ENCODE measurements around the gene CELA3A. TPM values are rescaled to one million over a fixed set of nuclear protein-coding genes. Genes with fewer than 3 reads are reported as not detected.
"Not testable (repeated sequence)": the region's sequence is repeated elsewhere in the genome, so short reads cannot be mapped to it uniquely, and the experiment has no call there.

The CELA3A gene
- total and polyA plus RNA-seq, 2 of the 13 experiments (the other 11 are each of a cell fraction or from before 2014, with no cell fraction given): 0.09 TPM; not detected in 1

DNA sequence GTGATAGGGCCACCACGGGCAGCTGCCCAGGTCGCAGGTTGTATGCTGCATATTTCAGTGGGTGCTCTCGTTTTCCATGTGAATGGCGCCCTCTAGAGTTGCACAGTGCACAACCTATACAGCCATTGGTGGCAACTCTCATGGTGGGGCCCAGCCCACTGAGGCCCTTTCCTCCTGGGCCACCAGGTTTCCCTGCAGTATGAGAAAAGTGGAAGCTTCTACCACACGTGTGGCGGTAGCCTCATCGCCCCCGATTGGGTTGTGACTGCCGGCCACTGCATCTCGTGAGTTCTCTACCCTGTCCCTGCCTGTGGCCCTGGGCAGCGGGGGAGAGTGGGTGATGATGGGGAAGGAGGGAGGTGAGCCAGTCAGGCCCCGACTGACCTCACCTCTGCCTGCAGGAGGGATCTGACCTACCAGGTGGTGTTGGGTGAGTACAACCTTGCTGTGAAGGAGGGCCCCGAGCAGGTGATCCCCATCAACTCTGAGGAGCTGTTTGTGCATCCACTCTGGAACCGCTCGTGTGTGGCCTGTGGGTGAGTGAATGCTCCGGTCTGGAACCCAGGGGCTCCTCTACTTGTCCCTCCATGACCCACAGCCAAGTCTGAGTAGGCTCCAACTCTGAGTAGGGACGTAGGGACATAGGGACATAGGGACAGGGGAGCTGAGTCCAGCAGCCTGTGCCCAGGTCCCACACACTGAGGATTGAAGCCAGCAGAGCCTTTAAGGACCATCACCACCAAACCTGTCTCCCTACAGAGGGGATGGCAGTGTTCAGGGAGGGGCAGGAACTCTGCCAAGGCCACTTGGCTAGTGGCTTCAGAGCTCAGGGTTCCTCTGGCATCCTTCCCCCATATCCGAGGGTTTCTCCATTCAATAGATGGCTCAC lies 4.0 kb downstream of the CELA3A start (continued):
- TF ChIP-seq SMC3 (IDR thresholded peaks at IDR 0.05; ENCODE audit: low read length): peak; percentile 32; the same call in 1 of the 2 replicates

DNA sequence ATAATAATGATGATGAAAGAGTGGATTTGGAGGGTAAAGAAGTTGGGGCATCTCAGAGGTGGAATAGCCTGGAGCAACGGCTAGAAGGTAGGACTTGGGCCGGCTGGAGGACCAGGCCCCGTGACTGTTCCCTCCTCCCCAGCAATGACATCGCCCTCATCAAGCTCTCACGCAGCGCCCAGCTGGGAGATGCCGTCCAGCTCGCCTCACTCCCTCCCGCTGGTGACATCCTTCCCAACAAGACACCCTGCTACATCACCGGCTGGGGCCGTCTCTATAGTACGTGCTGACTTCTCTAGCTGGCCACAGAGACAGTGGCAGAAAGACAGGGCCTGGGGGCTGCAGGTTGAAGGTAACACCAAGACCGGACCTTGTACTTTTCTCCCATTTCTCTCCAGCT lies 5.3 kb downstream of the CELA3A start:
- H3K36me3 ChIP-seq (replicated peaks in 1 of 2; ENCODE audit: control insufficient read depth in 1 of 2, insufficient read depth in 2 of 2, low read length in 2 of 2); intact Hi-C loops (cut with micrococcal nuclease; ENCODE audit: unreplicated experiment); DNase-seq (ENCODE audit: low spot score); CTCF ChIA-PET (ENCODE audit: low intra/inter-chr PET ratio, low total read pairs); H3K27ac ChIP-seq (ENCODE audit: extremely low read length, insufficient read depth, low read length); H4K20me1 ChIP-seq (ENCODE audit: insufficient read depth, low read length); in situ Hi-C loops (cut with HindIII; ENCODE audit: extremely low pct_ligation_motif_present, low pct_unique_long_range_greater_than_20kb); H2AFZ ChIP-seq (ENCODE audit: low read length); H3K79me2 ChIP-seq (ENCODE audit: insufficient read depth, low read length); BruUV-seq (replicated peaks); H3K9me3 ChIP-seq (ENCODE audit: low read length); POLR2A ChIA-PET; H3K27me3 ChIP-seq (ENCODE audit: control insufficient read depth in 1 of 2, insufficient read depth in 2 of 2, low read length in 2 of 2); FAIRE-seq; ATAC-seq; H3K9ac ChIP-seq (ENCODE audit: insufficient read depth, low read depth, low read length); H3K4me3 ChIP-seq (replicated peaks in 1 of 3; ENCODE audit: insufficient read depth in 1 of 3, low read depth in 2 of 3, low read length in 3 of 3): not testable (repeated sequence)
- Histone ChIP-seq H3K4me2 (ENCODE audit: low read depth, low read length) (peak overlapping the region; percentile 7; the same call in 1 of the 2 replicates), H3K4me1 (ENCODE audit: insufficient read depth, low read length) (peaks cover 24% of the 10 kb centered on the region)
- WGBS (ENCODE audit: low lambda C conversion rate): 51% methylated on average over 10 of the region's 13 CpGs

DNA sequence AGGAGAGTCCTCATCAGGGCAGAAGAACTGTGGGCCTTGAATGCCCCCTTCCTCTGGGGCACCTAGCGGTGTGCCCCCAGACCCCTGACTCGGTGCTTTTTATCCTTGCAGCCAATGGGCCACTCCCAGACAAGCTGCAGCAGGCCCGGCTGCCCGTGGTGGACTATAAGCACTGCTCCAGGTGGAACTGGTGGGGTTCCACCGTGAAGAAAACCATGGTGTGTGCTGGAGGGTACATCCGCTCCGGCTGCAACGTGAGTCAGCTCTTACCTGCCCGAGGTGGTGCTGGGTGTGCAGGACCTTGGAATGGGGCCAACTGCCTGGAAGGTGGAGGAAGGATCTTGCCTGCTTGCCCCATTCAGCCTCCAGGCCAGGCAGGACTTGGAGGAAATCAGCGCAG lies 5.8 kb downstream of the CELA3A start:
- FAIRE-seq; in situ Hi-C loops (cut with HindIII; ENCODE audit: extremely low pct_ligation_motif_present, low pct_unique_long_range_greater_than_20kb); BruUV-seq (replicated peaks); H3K4me2 ChIP-seq (ENCODE audit: low read depth, low read length); H2AFZ ChIP-seq (ENCODE audit: low read length); POLR2A ChIA-PET; H3K4me3 ChIP-seq (replicated peaks in 1 of 3; ENCODE audit: insufficient read depth in 1 of 3, low read depth in 2 of 3, low read length in 3 of 3); H3K27me3 ChIP-seq (ENCODE audit: control insufficient read depth in 1 of 2, insufficient read depth in 2 of 2, low read length in 2 of 2); CTCF ChIA-PET (ENCODE audit: low intra/inter-chr PET ratio, low total read pairs); H3K9me3 ChIP-seq (ENCODE audit: low read length); ATAC-seq; H3K79me2 ChIP-seq (ENCODE audit: insufficient read depth, low read length); H3K36me3 ChIP-seq (replicated peaks in 1 of 2; ENCODE audit: control insufficient read depth in 1 of 2, insufficient read depth in 2 of 2, low read length in 2 of 2); H3K9ac ChIP-seq (ENCODE audit: insufficient read depth, low read depth, low read length); intact Hi-C loops (cut with micrococcal nuclease; ENCODE audit: unreplicated experiment); H3K27ac ChIP-seq (ENCODE audit: extremely low read length, insufficient read depth, low read length); DNase-seq (ENCODE audit: low spot score); H4K20me1 ChIP-seq (ENCODE audit: insufficient read depth, low read length): not testable (repeated sequence)
- H3K4me1 ChIP-seq (ENCODE audit: insufficient read depth, low read length): peaks cover 19% of the 10 kb centered on the region
- 37% methylated on average over 6 of the region's 10 CpGs for WGBS (ENCODE audit: low lambda C conversion rate)

DNA sequence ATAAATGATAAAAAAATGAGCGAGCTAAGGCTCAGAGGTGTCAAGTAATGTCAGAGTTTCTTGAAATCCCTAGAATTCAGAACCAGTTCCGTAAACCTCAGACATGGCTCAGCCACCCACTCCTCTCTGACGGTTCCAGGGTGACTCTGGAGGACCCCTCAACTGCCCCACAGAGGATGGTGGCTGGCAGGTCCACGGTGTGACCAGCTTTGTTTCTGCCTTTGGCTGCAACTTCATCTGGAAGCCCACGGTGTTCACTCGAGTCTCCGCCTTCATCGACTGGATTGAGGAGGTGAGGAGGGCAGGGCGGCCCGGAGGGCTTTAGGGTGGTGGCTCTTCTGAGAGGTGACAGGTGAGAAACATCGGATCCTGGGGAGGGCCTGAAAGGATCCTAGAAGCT lies 8.1 kb downstream of the CELA3A start:
- H3K27ac ChIP-seq (ENCODE audit: extremely low read length, insufficient read depth, low read length); H3K27me3 ChIP-seq (ENCODE audit: control insufficient read depth in 1 of 2, insufficient read depth in 2 of 2, low read length in 2 of 2); in situ Hi-C loops (cut with HindIII; ENCODE audit: extremely low pct_ligation_motif_present, low pct_unique_long_range_greater_than_20kb); POLR2A ChIA-PET; FAIRE-seq; H3K9ac ChIP-seq (ENCODE audit: insufficient read depth, low read depth, low read length); CTCF ChIA-PET (ENCODE audit: low intra/inter-chr PET ratio, low total read pairs); H3K36me3 ChIP-seq (replicated peaks in 1 of 2; ENCODE audit: control insufficient read depth in 1 of 2, insufficient read depth in 2 of 2, low read length in 2 of 2); H3K79me2 ChIP-seq (ENCODE audit: insufficient read depth, low read length); intact Hi-C loops (cut with micrococcal nuclease; ENCODE audit: unreplicated experiment); H4K20me1 ChIP-seq (ENCODE audit: insufficient read depth, low read length); ATAC-seq; H3K9me3 ChIP-seq (ENCODE audit: low read length); H3K4me3 ChIP-seq (replicated peaks in 1 of 3; ENCODE audit: insufficient read depth in 1 of 3, low read depth in 2 of 3, low read length in 3 of 3); BruUV-seq (replicated peaks); H3K4me2 ChIP-seq (ENCODE audit: low read depth, low read length); DNase-seq (ENCODE audit: low spot score); H2AFZ ChIP-seq (ENCODE audit: low read length): not testable (repeated sequence)
- 63% methylated on average over 3 of the region's 11 CpGs for WGBS (ENCODE audit: low lambda C conversion rate)
- H3K4me1 ChIP-seq (ENCODE audit: insufficient read depth, low read length): peaks cover 13% of the 10 kb centered on the region

DNA sequence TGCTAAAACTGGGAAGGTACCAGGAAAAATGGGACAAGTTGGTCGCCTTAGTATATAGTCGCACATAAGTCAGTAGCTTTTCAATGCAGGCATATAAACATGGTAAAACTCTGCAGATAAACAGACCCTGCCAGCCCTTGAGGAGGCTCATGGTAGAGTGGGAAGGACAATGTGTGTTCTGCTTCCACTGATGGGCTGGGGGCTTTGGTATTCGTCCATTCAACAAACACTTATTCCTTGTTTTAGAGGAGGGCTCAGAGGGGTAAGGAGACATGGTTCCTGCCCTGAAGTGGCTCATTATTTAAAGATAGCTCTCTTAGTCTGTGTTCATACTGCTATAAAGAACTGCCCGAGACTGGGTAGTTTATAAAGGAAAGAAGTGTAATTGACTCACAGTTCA lies 11.3 kb downstream of the CELA3A start:
- FAIRE-seq; intact Hi-C loops (cut with micrococcal nuclease; ENCODE audit: unreplicated experiment); ATAC-seq; in situ Hi-C loops (cut with HindIII; ENCODE audit: extremely low pct_ligation_motif_present, low pct_unique_long_range_greater_than_20kb); H3K9me3 ChIP-seq (ENCODE audit: low read length); H3K79me2 ChIP-seq (ENCODE audit: insufficient read depth, low read length); H3K4me1 ChIP-seq (ENCODE audit: insufficient read depth, low read length); H3K9ac ChIP-seq (ENCODE audit: insufficient read depth, low read depth, low read length); CTCF ChIA-PET (ENCODE audit: low intra/inter-chr PET ratio, low total read pairs); POLR2A ChIA-PET; H3K36me3 ChIP-seq (replicated peaks in 1 of 2; ENCODE audit: control insufficient read depth in 1 of 2, insufficient read depth in 2 of 2, low read length in 2 of 2); H3K4me3 ChIP-seq (replicated peaks in 1 of 3; ENCODE audit: insufficient read depth in 1 of 3, low read depth in 2 of 3, low read length in 3 of 3); H3K27me3 ChIP-seq (ENCODE audit: control insufficient read depth in 1 of 2, insufficient read depth in 2 of 2, low read length in 2 of 2); H3K4me2 ChIP-seq (ENCODE audit: low read depth, low read length); BruUV-seq (replicated peaks); H3K27ac ChIP-seq (ENCODE audit: extremely low read length, insufficient read depth, low read length); H4K20me1 ChIP-seq (ENCODE audit: insufficient read depth, low read length); H2AFZ ChIP-seq (ENCODE audit: low read length); DNase-seq (ENCODE audit: low spot score): not testable (repeated sequence)
- WGBS (ENCODE audit: low lambda C conversion rate): 38% methylated on average over 4 of the region's 4 CpGs
